ENCODE measurements around the gene FBXL17. TPM values are rescaled to one million over a fixed set of nuclear protein-coding genes. Genes with fewer than 3 reads are reported as not detected.

FBXL17 gene
- total and polyA plus RNA-seq, 9 of the 15 experiments (the other 6 are each of a cell fraction or from before 2014, with no cell fraction given) = 0.32 to 5.4 (median 1.8) TPM

- TF ChIP-seq ARID4B (CRISPR knock-in tag; IDR thresholded peaks at IDR 0.05) (peak; percentile 76), ZC3H11A (IDR thresholded peaks at IDR 0.05; ENCODE audit: low read depth, low read length) (0 out of 2 replicates have a peak, but pooled peaks have one; percentile 4), PTTG1 (tag; IDR thresholded peaks at IDR 0.05; ENCODE audit: low read depth) (no peak), ZNF589 (CRISPR knock-in tag; IDR thresholded peaks at IDR 0.05; ENCODE audit: low read depth) (no peak), ZNF175 (CRISPR knock-in tag; IDR thresholded peaks at IDR 0.05; ENCODE audit: low read depth) (peak; percentile 78), GTF2F1 (IDR thresholded peaks at IDR 0.05; ENCODE audit: low read depth, low read length) (no peak; the same call in 1 of the 2 replicates), TAF15 (IDR thresholded peaks at IDR 0.05; ENCODE audit: low read depth, low read length) (no peak), CCNT2 (IDR thresholded peaks at IDR 0.05; ENCODE audit: borderline replicate concordance, extremely low read depth, insufficient read length, low read depth, low read length) (peak; percentile 66), CSDE1 (IDR thresholded peaks at IDR 0.05) (no peak)
- TF ChIP-seq, protein P1, sequence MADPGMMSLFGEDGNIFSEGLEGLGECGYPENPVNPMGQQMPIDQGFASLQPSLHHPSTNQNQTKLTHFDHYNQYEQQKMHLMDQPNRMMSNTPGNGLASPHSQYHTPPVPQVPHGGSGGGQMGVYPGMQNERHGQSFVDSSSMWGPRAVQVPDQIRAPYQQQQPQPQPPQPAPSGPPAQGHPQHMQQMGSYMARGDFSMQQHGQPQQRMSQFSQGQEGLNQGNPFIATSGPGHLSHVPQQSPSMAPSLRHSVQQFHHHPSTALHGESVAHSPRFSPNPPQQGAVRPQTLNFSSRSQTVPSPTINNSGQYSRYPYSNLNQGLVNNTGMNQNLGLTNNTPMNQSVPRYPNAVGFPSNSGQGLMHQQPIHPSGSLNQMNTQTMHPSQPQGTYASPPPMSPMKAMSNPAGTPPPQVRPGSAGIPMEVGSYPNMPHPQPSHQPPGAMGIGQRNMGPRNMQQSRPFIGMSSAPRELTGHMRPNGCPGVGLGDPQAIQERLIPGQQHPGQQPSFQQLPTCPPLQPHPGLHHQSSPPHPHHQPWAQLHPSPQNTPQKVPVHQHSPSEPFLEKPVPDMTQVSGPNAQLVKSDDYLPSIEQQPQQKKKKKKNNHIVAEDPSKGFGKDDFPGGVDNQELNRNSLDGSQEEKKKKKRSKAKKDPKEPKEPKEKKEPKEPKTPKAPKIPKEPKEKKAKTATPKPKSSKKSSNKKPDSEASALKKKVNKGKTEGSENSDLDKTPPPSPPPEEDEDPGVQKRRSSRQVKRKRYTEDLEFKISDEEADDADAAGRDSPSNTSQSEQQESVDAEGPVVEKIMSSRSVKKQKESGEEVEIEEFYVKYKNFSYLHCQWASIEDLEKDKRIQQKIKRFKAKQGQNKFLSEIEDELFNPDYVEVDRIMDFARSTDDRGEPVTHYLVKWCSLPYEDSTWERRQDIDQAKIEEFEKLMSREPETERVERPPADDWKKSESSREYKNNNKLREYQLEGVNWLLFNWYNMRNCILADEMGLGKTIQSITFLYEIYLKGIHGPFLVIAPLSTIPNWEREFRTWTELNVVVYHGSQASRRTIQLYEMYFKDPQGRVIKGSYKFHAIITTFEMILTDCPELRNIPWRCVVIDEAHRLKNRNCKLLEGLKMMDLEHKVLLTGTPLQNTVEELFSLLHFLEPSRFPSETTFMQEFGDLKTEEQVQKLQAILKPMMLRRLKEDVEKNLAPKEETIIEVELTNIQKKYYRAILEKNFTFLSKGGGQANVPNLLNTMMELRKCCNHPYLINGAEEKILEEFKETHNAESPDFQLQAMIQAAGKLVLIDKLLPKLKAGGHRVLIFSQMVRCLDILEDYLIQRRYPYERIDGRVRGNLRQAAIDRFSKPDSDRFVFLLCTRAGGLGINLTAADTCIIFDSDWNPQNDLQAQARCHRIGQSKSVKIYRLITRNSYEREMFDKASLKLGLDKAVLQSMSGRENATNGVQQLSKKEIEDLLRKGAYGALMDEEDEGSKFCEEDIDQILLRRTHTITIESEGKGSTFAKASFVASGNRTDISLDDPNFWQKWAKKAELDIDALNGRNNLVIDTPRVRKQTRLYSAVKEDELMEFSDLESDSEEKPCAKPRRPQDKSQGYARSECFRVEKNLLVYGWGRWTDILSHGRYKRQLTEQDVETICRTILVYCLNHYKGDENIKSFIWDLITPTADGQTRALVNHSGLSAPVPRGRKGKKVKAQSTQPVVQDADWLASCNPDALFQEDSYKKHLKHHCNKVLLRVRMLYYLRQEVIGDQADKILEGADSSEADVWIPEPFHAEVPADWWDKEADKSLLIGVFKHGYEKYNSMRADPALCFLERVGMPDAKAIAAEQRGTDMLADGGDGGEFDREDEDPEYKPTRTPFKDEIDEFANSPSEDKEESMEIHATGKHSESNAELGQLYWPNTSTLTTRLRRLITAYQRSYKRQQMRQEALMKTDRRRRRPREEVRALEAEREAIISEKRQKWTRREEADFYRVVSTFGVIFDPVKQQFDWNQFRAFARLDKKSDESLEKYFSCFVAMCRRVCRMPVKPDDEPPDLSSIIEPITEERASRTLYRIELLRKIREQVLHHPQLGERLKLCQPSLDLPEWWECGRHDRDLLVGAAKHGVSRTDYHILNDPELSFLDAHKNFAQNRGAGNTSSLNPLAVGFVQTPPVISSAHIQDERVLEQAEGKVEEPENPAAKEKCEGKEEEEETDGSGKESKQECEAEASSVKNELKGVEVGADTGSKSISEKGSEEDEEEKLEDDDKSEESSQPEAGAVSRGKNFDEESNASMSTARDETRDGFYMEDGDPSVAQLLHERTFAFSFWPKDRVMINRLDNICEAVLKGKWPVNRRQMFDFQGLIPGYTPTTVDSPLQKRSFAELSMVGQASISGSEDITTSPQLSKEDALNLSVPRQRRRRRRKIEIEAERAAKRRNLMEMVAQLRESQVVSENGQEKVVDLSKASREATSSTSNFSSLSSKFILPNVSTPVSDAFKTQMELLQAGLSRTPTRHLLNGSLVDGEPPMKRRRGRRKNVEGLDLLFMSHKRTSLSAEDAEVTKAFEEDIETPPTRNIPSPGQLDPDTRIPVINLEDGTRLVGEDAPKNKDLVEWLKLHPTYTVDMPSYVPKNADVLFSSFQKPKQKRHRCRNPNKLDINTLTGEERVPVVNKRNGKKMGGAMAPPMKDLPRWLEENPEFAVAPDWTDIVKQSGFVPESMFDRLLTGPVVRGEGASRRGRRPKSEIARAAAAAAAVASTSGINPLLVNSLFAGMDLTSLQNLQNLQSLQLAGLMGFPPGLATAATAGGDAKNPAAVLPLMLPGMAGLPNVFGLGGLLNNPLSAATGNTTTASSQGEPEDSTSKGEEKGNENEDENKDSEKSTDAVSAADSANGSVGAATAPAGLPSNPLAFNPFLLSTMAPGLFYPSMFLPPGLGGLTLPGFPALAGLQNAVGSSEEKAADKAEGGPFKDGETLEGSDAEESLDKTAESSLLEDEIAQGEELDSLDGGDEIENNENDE (IDR thresholded peaks at IDR 0.05; ENCODE audit: low read depth, low read length) = no peak
Observed at GRCh38 chr5:108381954-108382783, at the start of gene FBXL17 (continued).

Measured in K562 (cell line).